ENCODE results near the gene RASSF8. TPM values are rescaled to one million over a fixed set of nuclear protein-coding genes. Genes with fewer than 3 reads are reported as not detected.

The RASSF8 gene
- total and polyA plus RNA-seq, 2 of the 8 experiments (the other 6 are each of a cell fraction or from before 2014, with no cell fraction given), result 6.4 to 46.7 TPM

DNA sequence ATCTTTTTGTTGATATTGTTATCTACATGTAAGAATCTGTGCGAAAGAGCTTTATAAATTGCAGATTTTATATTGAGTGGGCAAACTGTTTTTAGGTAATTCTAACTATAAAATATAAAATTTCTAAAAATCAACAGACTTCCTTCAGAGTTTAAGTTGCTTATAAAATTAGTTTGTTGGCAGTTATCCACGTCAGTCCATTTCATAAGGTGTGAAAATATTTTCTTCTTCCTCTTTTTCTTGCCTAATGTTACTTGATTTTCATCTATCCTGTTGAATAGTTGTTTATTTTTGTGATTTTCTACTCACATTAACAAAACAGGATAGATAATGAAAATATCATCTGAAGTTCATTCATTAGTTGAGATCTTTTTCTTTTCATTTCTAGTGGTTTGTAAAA, 58.0 kb downstream of the RASSF8 start:
- no peak for DNase-seq (ENCODE audit: low read depth in 1 of 2, low spot score in 2 of 2)
- H3K4me1 ChIP-seq (replicated peaks in 1 of 4; ENCODE audit: control insufficient read depth in 3 of 4, insufficient read depth in 4 of 4, low read length in 3 of 4), result peaks cover 4 to 11% (median 7%) of the 10 kb centered on the region in 4 experiments; a peak in 6 of 7 replicates
- POLR2A ChIA-PET (ENCODE audit: partially characterized antibody), result no interaction called here

More for the DNA sequence above, 58.0 kb downstream of the RASSF8 start:
- Histone ChIP-seq H3K4ac (replicated peaks; ENCODE audit: insufficient read length, low read depth, low read length) (no peak overlapping the region), H3K79me1 (ENCODE audit: low read depth, low read length) (peaks cover 2% of the 10 kb centered on the region; the same call in 1 of the 2 replicates), H2AFZ (ENCODE audit: low read length) (no peak overlapping the region), H3K36me3 (ENCODE audit: control insufficient read depth in 2 of 4, insufficient read depth in 4 of 4, low read length in 3 of 4) (no peaks in the 10 kb centered on the region), H4K20me1 (replicated peaks in 1 of 2; ENCODE audit: control insufficient read depth in 1 of 2, insufficient read depth in 2 of 2, low read length in 2 of 2) (peaks cover 0 to 5% of the 10 kb centered on the region in 2 experiments), H3K18ac (ENCODE audit: extremely low read depth, low read length) (no peak overlapping the region), H3K27ac (ENCODE audit: low read depth, low read length) (peak overlapping the region; percentile 27; the same call in 1 of the 2 replicates), H3K27me3 (replicated peaks in 1 of 4; ENCODE audit: control insufficient read depth in 3 of 4, extremely low read depth in 1 of 4, insufficient read depth in 3 of 4, low read length in 3 of 4) (no peaks in the 10 kb centered on the region), H2BK15ac (ENCODE audit: low read length) (no peak overlapping the region), H4K91ac (replicated peaks; ENCODE audit: insufficient read length, low read length) (no peak overlapping the region), H3K9ac (replicated peaks in 1 of 4; ENCODE audit: extremely low read depth in 1 of 4, low read depth in 3 of 4, low read length in 3 of 4) (no peak overlapping the region), H3K14ac (ENCODE audit: insufficient read length) (no peak overlapping the region), H3K4me2 (ENCODE audit: insufficient read depth in 1 of 2, low read depth in 2 of 2, low read length in 2 of 2) (no peak overlapping the region), H3K56ac (replicated peaks; ENCODE audit: insufficient read length, low read depth, low read length) (no peak overlapping the region), H3K23me2 (ENCODE audit: low read depth, low read length) (no peaks in the 10 kb centered on the region), H2BK5ac (ENCODE audit: low read depth, low read length) (no peak overlapping the region), H3K9me3 (ENCODE audit: insufficient read depth in 2 of 2, low read depth in 1 of 2, low read length in 1 of 2) (no peaks in the 10 kb centered on the region), H4K5ac (ENCODE audit: insufficient read length, low read depth, low read length) (no peak overlapping the region), H2BK12ac (ENCODE audit: low read depth, low read length) (no peak overlapping the region), H2BK120ac (replicated peaks; ENCODE audit: low read depth, low read length) (no peak overlapping the region), H4K8ac (ENCODE audit: extremely low read depth, insufficient read depth, low read length) (no peak overlapping the region), H2AK5ac (ENCODE audit: low read depth, low read length) (no peak overlapping the region), H3K79me2 (ENCODE audit: control insufficient read depth in 1 of 2, insufficient read depth in 2 of 2, low read length in 2 of 2) (peaks cover 0 to 70% of the 10 kb centered on the region in 2 experiments; a peak in 2 of 4 replicates), H3K23ac (ENCODE audit: insufficient read length) (no peak overlapping the region), H3K4me3 (ENCODE audit: extremely low read depth in 1 of 4, insufficient read depth in 2 of 4, low read depth in 3 of 4, low read length in 4 of 4) (no peak overlapping the region), H2BK20ac (ENCODE audit: low read length) (no peak overlapping the region)
- WGBS, 2 experiments (ENCODE audit: extremely low coverage in 1 of 2, insufficient coverage in 1 of 2, insufficient read length in 1 of 2, insufficient replicate concordance in 2 of 2, low coverage in 1 of 2, low lambda C conversion rate in 2 of 2, missing lambda C conversion rate in 1 of 2), result 44% methylated on average over 2 of the region's 2 CpGs; no CpG with 5 or more reads in 1 of the 2 experiments
- no peak for TF ChIP-seq JUND (IDR thresholded peaks at IDR 0.05; ENCODE audit: low read length)
- no peak for TF ChIP-seq RNF2 (IDR thresholded peaks at IDR 0.05; ENCODE audit: borderline replicate concordance, low read depth, low read length, missing control alignments, poor library complexity, severe bottlenecking)
- TF ChIP-seq GABPA (IDR thresholded peaks at IDR 0.05; ENCODE audit: borderline replicate concordance, insufficient read depth, low read length), result no peak
- no peak for TF ChIP-seq SP4 (IDR thresholded peaks at IDR 0.05; ENCODE audit: low read length)
- TF ChIP-seq TCF12 (IDR thresholded peaks at IDR 0.05; ENCODE audit: low read depth, low read length), result no peak
- TF ChIP-seq, protein P1, sequence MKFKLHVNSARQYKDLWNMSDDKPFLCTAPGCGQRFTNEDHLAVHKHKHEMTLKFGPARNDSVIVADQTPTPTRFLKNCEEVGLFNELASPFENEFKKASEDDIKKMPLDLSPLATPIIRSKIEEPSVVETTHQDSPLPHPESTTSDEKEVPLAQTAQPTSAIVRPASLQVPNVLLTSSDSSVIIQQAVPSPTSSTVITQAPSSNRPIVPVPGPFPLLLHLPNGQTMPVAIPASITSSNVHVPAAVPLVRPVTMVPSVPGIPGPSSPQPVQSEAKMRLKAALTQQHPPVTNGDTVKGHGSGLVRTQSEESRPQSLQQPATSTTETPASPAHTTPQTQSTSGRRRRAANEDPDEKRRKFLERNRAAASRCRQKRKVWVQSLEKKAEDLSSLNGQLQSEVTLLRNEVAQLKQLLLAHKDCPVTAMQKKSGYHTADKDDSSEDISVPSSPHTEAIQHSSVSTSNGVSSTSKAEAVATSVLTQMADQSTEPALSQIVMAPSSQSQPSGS (IDR thresholded peaks at IDR 0.05; ENCODE audit: low read length), result no peak
- FAIRE-seq, result no peak
- CTCF ChIA-PET (ENCODE audit: partially characterized antibody), result interaction anchor here (1.0 to 3.8 kb wide), 8 partner anchors 13 to 581 kb away, joined by 3 to 12 read pairs (median 4); partner anchors contain the start of gene RASSF8
